D721Med (cell line): ENCODE data around the gene ATP5F1D.

Experiments used
- DNase-seq: peaks from one replicate; pipeline ENCODE4 v3.0.0; 2011; ENCODE audit warnings: low spot score; ENCODE audit not compliant: insufficient read length
- FAIRE-seq: peaks from 2 replicates; lab custom pipeline; 2011; peaks lifted over from hg19 to GRCh38; lab: Jason Lieb, UNC
- TF ChIP-seq, protein P1 (sequence below): IDR thresholded peaks from 2 replicates; pipeline ENCODE4 v1.5.1; 2012; ENCODE audit warnings: mild to moderate bottlenecking, control low read depth; ENCODE audit not compliant: insufficient read depth; ENCODE audit errors: missing control alignments

ATP5F1D gene

DNA sequence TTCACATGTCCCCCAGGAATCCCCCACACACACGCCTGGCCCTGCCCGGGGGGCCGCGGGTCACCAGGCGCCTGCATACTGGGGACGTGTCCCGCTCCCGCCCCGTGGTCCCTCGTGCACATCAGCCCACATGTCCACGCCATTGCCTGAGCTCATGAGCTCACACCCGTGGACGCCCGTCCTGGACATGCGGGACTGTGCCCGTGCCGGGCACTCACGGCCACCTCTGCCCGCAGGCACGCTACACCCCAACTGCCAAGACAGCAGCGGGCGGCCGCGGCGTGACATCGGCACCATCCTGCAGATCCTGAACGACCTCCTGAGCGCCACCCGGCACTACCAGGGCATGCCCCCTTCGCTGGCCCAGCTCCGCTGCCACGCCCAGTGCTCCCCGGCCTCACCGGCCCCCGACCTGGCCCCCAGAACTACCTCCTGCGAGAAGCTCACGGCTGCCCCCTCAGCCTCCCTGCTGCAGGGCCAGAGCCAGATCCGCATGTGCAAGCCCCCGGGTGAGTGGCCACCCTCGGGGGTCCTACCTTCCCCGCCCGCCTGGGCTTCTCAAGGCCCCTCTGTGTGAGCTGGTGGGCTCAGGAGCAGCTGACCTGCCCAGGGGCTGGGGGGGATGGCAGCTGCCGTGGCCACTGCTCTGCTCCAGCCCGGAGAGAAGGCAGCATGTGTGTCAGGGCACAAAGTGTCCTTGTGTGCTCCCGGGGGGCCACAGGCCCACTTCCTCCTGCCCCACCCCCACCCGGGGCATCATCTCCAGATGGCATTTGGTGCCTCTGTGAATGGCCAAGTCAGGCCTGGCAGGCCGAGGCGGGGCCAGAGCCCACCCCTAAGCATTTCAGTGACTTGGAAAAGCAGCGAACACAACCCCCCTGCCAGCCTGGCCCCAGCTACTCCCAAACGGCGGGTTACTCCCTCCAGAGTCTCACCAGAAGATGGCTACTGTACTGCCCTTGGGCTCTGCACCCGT, 13.9 kb downstream of the ATP5F1D start:
- DNase-seq, result no peak
- TF ChIP-seq, protein P1, sequence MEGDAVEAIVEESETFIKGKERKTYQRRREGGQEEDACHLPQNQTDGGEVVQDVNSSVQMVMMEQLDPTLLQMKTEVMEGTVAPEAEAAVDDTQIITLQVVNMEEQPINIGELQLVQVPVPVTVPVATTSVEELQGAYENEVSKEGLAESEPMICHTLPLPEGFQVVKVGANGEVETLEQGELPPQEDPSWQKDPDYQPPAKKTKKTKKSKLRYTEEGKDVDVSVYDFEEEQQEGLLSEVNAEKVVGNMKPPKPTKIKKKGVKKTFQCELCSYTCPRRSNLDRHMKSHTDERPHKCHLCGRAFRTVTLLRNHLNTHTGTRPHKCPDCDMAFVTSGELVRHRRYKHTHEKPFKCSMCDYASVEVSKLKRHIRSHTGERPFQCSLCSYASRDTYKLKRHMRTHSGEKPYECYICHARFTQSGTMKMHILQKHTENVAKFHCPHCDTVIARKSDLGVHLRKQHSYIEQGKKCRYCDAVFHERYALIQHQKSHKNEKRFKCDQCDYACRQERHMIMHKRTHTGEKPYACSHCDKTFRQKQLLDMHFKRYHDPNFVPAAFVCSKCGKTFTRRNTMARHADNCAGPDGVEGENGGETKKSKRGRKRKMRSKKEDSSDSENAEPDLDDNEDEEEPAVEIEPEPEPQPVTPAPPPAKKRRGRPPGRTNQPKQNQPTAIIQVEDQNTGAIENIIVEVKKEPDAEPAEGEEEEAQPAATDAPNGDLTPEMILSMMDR, result no peak
- no peak for FAIRE-seq

DNA sequence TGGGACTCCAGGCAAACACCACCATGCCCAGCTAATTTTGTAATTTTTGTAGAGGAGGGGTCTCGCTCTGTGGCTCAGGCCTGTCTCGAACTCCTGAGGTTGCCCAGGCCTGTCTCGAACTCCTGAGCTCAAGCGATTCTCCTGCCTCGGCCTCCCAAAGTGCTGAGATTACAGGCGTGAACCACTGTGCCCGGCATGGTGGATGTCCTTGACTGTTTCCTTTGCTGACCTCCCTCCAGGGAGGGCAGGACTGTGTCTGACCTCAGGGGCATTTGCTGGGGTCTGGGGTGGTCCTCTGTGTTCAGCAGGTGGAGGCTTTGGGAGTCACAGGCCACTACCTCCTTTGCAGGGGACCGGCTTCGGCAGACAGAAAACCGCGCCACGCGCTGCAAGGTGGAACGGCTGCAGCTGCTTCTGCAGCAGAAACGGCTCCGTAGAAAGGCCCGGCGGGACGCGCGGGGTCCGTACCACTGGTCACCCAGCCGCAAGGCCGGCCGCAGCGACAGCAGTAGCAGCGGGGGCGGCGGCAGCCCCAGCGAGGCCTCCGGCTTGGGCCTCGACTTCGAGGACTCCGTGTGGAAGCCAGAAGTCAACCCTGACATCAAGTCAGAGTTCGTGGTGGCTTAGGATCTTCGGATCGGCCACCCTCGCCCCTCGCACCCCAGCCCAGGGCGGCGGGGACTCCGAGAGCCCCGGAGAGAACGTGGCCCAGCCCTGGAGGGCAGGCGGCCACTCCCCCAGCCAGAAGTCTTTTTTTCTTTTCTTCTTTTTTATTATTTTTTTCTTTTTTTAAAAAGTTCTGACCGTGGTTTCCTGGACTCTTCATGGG, 15.3 kb downstream of the ATP5F1D start:
- DNase-seq (no peak), FAIRE-seq (no peak)
- TF ChIP-seq, protein P1, result no peak

DNA sequence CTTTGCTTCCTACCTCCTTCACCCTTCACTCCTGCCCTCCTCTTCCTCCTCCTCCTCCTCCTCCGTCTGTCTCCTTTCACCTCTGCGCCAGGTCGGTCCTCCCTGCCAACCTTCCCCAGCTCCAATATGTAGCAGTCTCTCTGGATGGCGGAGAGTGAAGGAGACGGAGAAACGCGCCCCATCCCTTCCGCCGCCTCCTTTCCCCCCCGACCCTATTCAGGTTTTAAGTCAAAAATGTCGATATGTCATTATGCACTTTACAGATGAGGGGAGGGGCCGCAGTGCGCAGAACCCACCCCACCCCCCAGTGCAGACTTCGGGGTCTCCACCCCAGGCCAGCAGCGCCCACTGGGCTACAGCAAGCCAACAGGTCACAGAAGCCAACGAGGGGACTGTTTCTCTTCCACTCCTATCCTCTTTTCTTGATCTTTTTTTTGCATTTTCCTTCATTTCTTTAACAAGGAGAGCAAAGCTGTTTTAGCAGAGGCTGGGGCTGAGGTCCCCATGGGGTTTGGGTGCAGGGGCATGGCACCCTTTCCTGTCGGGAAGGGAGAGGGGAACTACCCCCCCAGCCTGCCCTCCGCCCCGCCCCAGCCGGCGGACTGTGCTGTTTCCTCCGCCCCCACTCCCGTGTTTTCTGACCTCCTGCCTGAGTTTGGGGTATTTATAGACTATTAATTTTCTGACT, 16.1 kb downstream of the ATP5F1D start:
- TF ChIP-seq, protein P1, result no peak
- DNase-seq (no peak), FAIRE-seq (no peak)

DNA sequence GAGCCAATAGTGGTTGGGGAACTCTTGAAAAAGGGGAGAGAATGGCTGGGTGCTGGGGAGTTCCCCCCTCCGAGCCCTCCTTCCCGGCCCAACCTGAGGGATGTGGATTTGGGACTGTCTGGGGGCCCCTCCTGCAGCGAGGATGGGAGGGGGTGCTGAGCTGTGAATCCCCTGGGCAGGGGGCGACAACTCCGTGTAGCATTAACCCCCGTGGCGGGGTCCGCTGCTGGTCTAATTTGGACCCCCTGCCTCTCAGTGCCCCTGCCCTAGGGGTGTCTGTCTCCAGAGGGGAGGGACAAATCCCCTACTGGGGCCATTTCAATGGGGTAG, 16.6 kb downstream of the ATP5F1D start:
- TF ChIP-seq, protein P1, result no peak
- no peak for DNase-seq
- no peak for FAIRE-seq

DNA sequence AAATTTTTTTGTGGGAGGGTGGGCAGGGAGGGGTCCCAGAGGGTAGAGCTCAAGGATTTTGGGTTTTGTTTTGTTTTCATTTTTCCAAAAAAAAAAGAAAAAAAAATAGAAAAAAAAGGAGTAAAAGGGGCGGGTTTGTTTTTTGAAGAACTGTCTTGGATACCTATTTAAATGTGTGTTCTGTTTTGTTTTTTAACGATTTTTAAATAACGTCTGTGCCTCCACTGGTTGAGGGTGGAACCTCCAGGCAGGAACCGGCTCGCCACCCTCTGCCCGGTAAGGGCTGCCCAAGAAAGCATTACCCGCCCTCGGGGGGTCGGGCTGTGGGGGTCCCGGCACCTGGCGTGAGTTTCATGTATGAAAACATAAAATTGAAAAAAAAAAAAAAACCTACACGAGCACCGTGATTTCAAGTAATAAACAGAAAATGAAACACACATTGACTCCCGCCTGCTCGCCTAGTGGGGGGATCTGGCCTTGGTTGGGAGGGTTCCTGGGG, 17.2 kb downstream of the ATP5F1D start:
- no peak for DNase-seq
- no peak for FAIRE-seq

DNA sequence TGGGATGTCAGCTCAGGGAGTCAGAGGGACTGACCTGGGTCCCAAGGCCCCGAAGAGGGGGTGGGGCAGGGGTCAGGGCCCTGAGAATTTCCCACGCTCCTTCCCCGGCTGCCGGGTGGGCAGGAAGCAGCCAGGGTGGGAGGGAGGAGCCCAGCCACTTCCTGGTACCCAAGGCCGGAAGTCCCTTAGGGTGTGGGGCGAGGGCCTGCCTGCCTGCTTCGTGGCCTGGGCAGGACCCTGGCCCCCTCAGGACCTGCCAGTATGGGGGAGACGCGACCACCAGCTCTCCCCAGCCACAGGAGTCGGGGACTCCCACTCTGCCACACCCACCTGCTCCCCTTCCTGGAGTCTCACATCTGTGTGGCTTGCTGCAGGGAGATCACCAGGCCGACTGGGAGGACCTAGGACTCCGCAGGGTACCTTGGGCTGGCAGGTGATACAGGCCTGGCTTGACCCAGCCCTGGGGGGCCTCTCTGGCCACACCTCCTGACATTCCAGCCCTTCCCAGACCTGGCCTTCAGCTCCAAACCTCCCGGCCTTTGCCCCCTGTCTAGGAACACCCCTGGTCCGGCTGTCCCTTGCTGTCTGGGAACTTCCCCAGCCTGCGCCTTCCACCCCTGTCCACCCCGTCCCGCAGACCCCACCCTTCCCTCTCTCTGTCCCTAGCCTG, 17.8 kb downstream of the ATP5F1D start:
- DNase-seq (no peak), FAIRE-seq (no peak)
- TF ChIP-seq, protein P1, result no peak

More for the DNA sequence above, 17.2 kb downstream of the ATP5F1D start:
- TF ChIP-seq, protein P1, result no peak
